PC-3 (cell line): ENCODE data around the gene LPCAT1. TPM values are rescaled to one million over a fixed set of nuclear protein-coding genes. Genes with fewer than 3 reads are reported as not detected.

Source experiments
- ATAC-seq: fragments of 200-7000 bp; cut with Tn5 transposase; 2 replicates; pipeline ENCODE4 v1.9.1; 2020; ENCODE audit warnings: mild to moderate bottlenecking, moderate library complexity
- BruUV-seq: library from RNA; stranded (reverse); fragments of 400-500 nt; replicated peaks from 2 replicates; lab custom pipeline; 2021; lab: Mats Ljungman, UMichigan
- CTCF ChIA-PET: fragments of 300-600 bp; sonication (Branson Sonifier 250); formaldehyde crosslinking; loops from one replicate; lab custom pipeline; 2022; ENCODE audit warnings: antibody characterized with exemption; lab: Charles Lee
- POLR2A ChIA-PET: fragments of 300-600 bp; sonication (Branson Sonifier 250); formaldehyde crosslinking; loops from one replicate; lab custom pipeline; 2022; ENCODE audit warnings: antibody characterized with exemption; ENCODE audit not compliant: unreplicated experiment; lab: Charles Lee
- DNase-seq: peaks from one replicate; pipeline ENCODE4 v3.0.0-alpha.2; 2015
- H2AFZ ChIP-seq: fragments of 300-600 bp; sonication (generic); 2 replicates; pipeline ENCODE4 v1.6.0; 2016; ENCODE audit warnings: antibody characterized with exemption, low read length
- H3F3A ChIP-seq: fragments of 300-600 bp; sonication (generic); one replicate; pipeline ENCODE4 v1.6.0; 2017; ENCODE audit warnings: antibody characterized with exemption, low read length, control low read depth, mild to moderate bottlenecking; ENCODE audit not compliant: unreplicated experiment
- H3K27ac ChIP-seq: fragments of 300-600 bp; sonication (generic); 2 replicates; pipeline ENCODE4 v1.5.1; 2016; ENCODE audit warnings: mild to moderate bottlenecking, low read length
- H3K27me3 ChIP-seq: fragments of 300-600 bp; sonication (generic); 2 replicates; pipeline ENCODE4 v1.6.1; 2016; ENCODE audit warnings: low read length, mixed read lengths
- H3K36me3 ChIP-seq: fragments of 300-600 bp; sonication (generic); 2 replicates; pipeline ENCODE4 v1.6.1; 2016; ENCODE audit warnings: low read depth, mixed run types, low read length, mixed read lengths
- H3K4me1 ChIP-seq: fragments of 300-600 bp; sonication (generic); 2 replicates; pipeline ENCODE4 v1.5.1; 2016; ENCODE audit warnings: low read length; ENCODE audit not compliant: insufficient read depth
- H3K4me2 ChIP-seq: fragments of 300-600 bp; sonication (generic); 2 replicates; pipeline ENCODE4 v1.6.0; 2016; ENCODE audit warnings: low read length
- H3K4me3 ChIP-seq: fragments of 300-600 bp; sonication (generic); 2 replicates; pipeline ENCODE4 v1.5.1; 2016; ENCODE audit warnings: mild to moderate bottlenecking, low read length, mixed read lengths
- H3K79me2 ChIP-seq: fragments of 300-600 bp; sonication (generic); 2 replicates; pipeline ENCODE4 v1.6.1; 2017; ENCODE audit warnings: low read length, mixed read lengths
- H3K9ac ChIP-seq: fragments of 300-600 bp; sonication (generic); 2 replicates; pipeline ENCODE4 v1.6.0; 2016; ENCODE audit warnings: mild to moderate bottlenecking, low read length
- H3K9me2 ChIP-seq: fragments of 300-600 bp; sonication (generic); replicated peaks from 2 replicates; pipeline ENCODE4 v1.6.1; 2016; ENCODE audit warnings: mixed run types, low read length, mixed read lengths
- H3K9me3 ChIP-seq: fragments of 300-600 bp; sonication (generic); 2 replicates; pipeline ENCODE4 v1.6.1; 2016; ENCODE audit warnings: low read length, mixed read lengths
- H4K20me1 ChIP-seq: fragments of 300-600 bp; sonication (generic); 2 replicates; pipeline ENCODE4 v1.6.1; 2016; ENCODE audit warnings: low read length, mixed read lengths
- CTCF ChIP-seq: fragments of 300-600 bp; sonication (generic); conservative IDR thresholded peaks from 2 replicates; pipeline ENCODE4 v1.5.1; 2017; ENCODE audit warnings: antibody characterized with exemption, low read depth, mild to moderate bottlenecking, low read length
- EZH2 ChIP-seq: fragments of 300-600 bp; sonication (generic); IDR thresholded peaks from one replicate; pipeline ENCODE4 v1.6.1; 2017; ENCODE audit warnings: antibody characterized with exemption, mild to moderate bottlenecking, low read length; ENCODE audit not compliant: unreplicated experiment
- EZH2phosphoT487 ChIP-seq: fragments of 300-600 bp; sonication (generic); IDR thresholded peaks from 2 replicates; pipeline ENCODE4 v1.6.1; 2018; ENCODE audit warnings: mild to moderate bottlenecking, antibody characterized with exemption, low read length, borderline replicate concordance
- intact Hi-C: fragments of 100-400 bp; cut with micrococcal nuclease; formaldehyde crosslinking; loops from 2 replicates; pipeline ENCODE4 v1.9.0; 2023
- total RNA-seq: library from RNA; depleted of rRNA; stranded (reverse); fragments of >200 nt; gene quantifications from 2 replicates; pipeline ENCODE4 v1.2.3, GENCODE V29; 2014

The LPCAT1 gene
- total RNA-seq, 1 experiment from 2014 or later = 121 TPM

GRCh38 chr5:1479581-1480188, 44.1 kb downstream of the LPCAT1 start:
- H3K4me3 ChIP-seq = no peak overlapping the region
- ChIA-PET POLR2A (no interaction called here), CTCF (interaction anchor here (0.5 kb wide), 1 partner anchor 37 kb away, joined by 6 read pairs; no protein-coding TSS in a partner anchor)
- no peaks in the 10 kb centered on the region for H3K4me1 ChIP-seq
- no peaks in the 10 kb centered on the region for H3F3A ChIP-seq
- no peak overlapping the region for H3K9ac ChIP-seq
- peak; percentile 35 for DNase-seq
- peaks cover 44% of the 10 kb centered on the region for H3K36me3 ChIP-seq
- H3K27me3 ChIP-seq = no peaks in the 10 kb centered on the region
- TF ChIP-seq CTCF (peak; percentile 78), EZH2phosphoT487 (no peak), EZH2 (no peak)
- no peaks in the 10 kb centered on the region for H3K9me2 ChIP-seq
- no peaks in the 10 kb centered on the region for H3K9me3 ChIP-seq
- intact Hi-C loops = loop anchor here (5.0 kb wide), 1 partner anchor 163 kb away; no protein-coding TSS in a partner anchor
- no peak overlapping the region for H3K27ac ChIP-seq
- no peak overlapping the region for H2AFZ ChIP-seq
- no peak overlapping the region for H3K4me2 ChIP-seq
- BruUV-seq = no TSS peak
- H3K79me2 ChIP-seq = no peaks in the 10 kb centered on the region
- peak; percentile 25; the same call in 1 of the 2 replicates for ATAC-seq
- no peaks in the 10 kb centered on the region for H4K20me1 ChIP-seq

GRCh38 chr5:1479066-1479465, 44.7 kb downstream of the LPCAT1 start:
- H3K9me3 ChIP-seq = no peaks in the 10 kb centered on the region
- H4K20me1 ChIP-seq = no peaks in the 10 kb centered on the region
- CTCF ChIA-PET = interaction anchor here (0.5 kb wide), 1 partner anchor 38 kb away, joined by 6 read pairs; no protein-coding TSS in a partner anchor
- H3K36me3 ChIP-seq = peaks cover 49% of the 10 kb centered on the region
- no peaks in the 10 kb centered on the region for H3K79me2 ChIP-seq
- H3F3A ChIP-seq = no peaks in the 10 kb centered on the region
- H3K4me3 ChIP-seq = no peak overlapping the region
- H3K4me2 ChIP-seq = no peak overlapping the region
- no peaks in the 10 kb centered on the region for H3K27me3 ChIP-seq
- H2AFZ ChIP-seq = no peak overlapping the region
- H3K9me2 ChIP-seq = no peaks in the 10 kb centered on the region
- no peak overlapping the region for H3K9ac ChIP-seq
- BruUV-seq = no TSS peak
- TF ChIP-seq EZH2phosphoT487 = no peak
- TF ChIP-seq CTCF = no peak
- TF ChIP-seq EZH2 = no peak
- intact Hi-C loops = loop anchor here (5.0 kb wide), 1 partner anchor 163 kb away; no protein-coding TSS in a partner anchor
- ATAC-seq = no peak
- DNase-seq = no peak
- POLR2A ChIA-PET = no interaction called here
- H3K4me1 ChIP-seq = no peaks in the 10 kb centered on the region
- H3K27ac ChIP-seq = no peak overlapping the region

GRCh38 chr5:1478271-1479035, 45.3 kb downstream of the LPCAT1 start:
- Histone ChIP-seq H3K4me1 (no peaks in the 10 kb centered on the region), H2AFZ (no peak overlapping the region), H4K20me1 (no peaks in the 10 kb centered on the region), H3K4me2 (no peak overlapping the region), H3K9ac (no peak overlapping the region), H3K36me3 (peaks cover 54% of the 10 kb centered on the region), H3K27ac (no peak overlapping the region), H3F3A (no peaks in the 10 kb centered on the region), H3K9me2 (no peaks in the 10 kb centered on the region), H3K79me2 (no peaks in the 10 kb centered on the region), H3K27me3 (no peaks in the 10 kb centered on the region), H3K9me3 (no peaks in the 10 kb centered on the region), H3K4me3 (no peak overlapping the region)
- BruUV-seq = TSS peak; percentile 10
- intact Hi-C loops = loop anchor here (5.0 kb wide), 1 partner anchor 164 kb away; no protein-coding TSS in a partner anchor
- POLR2A ChIA-PET = no interaction called here
- ATAC-seq (no peak), DNase-seq (no peak)
- CTCF ChIA-PET = no interaction called here
- TF ChIP-seq CTCF (no peak), EZH2phosphoT487 (no peak), EZH2 (no peak)
